ENCODE data around the gene SAV1.

DNA sequence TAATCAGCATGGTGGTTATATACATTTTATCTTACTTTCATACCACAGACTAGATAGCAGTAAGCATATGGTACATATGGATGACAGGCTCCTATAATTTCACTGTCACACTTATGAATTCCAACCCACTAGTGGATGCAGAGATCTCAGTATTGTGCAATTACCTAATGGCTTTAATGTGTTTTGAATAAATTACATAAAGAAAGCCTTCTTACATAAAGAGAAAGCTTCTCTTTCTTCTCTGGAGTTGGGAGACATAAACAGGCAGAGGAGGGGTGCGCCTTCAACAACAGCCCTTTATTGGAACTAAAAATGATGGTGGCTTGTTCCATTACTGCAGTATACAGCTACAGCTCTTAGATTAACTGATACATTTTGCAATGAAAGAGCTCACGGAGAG, 52.6 kb downstream of the SAV1 start:
- TF ChIP-seq, protein P1, sequence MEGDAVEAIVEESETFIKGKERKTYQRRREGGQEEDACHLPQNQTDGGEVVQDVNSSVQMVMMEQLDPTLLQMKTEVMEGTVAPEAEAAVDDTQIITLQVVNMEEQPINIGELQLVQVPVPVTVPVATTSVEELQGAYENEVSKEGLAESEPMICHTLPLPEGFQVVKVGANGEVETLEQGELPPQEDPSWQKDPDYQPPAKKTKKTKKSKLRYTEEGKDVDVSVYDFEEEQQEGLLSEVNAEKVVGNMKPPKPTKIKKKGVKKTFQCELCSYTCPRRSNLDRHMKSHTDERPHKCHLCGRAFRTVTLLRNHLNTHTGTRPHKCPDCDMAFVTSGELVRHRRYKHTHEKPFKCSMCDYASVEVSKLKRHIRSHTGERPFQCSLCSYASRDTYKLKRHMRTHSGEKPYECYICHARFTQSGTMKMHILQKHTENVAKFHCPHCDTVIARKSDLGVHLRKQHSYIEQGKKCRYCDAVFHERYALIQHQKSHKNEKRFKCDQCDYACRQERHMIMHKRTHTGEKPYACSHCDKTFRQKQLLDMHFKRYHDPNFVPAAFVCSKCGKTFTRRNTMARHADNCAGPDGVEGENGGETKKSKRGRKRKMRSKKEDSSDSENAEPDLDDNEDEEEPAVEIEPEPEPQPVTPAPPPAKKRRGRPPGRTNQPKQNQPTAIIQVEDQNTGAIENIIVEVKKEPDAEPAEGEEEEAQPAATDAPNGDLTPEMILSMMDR (conservative IDR thresholded peaks at IDR 0.05; ENCODE audit: low read length) = no peak
- TF ChIP-seq EZH2phosphoT487 (IDR thresholded peaks at IDR 0.05; ENCODE audit: borderline replicate concordance) = no peak

Data from Loucy (cell line).